IPS-15b (cell line): Measurements from ENCODE around the gene MEX3D.
"Not testable (repeated sequence)": the region's sequence is repeated elsewhere in the genome, so short reads cannot be mapped to it uniquely, and the experiment has no call there.

Source experiments
- H3K27me3 ChIP-seq: one replicate; pipeline ENCODE4 v1.6.1; 2013; ENCODE audit warnings: low read length; ENCODE audit not compliant: control insufficient read depth, insufficient read depth
- H3K36me3 ChIP-seq: one replicate; pipeline ENCODE4 v1.6.1; 2013; ENCODE audit warnings: low read length; ENCODE audit not compliant: control insufficient read depth, insufficient read depth
- H3K4me1 ChIP-seq: one replicate; pipeline ENCODE4 v1.6.1; 2013; ENCODE audit warnings: mild to moderate bottlenecking, low read length; ENCODE audit not compliant: control insufficient read depth, insufficient read depth
- H3K4me3 ChIP-seq: one replicate; pipeline ENCODE4 v1.5.1; 2013; ENCODE audit warnings: low read depth, low read length
- H3K9ac ChIP-seq: one replicate; pipeline ENCODE4 v1.6.1; 2013; ENCODE audit warnings: low read depth, mild to moderate bottlenecking, low read length
- H3K9me3 ChIP-seq: one replicate; pipeline ENCODE4 v1.6.1; 2013; ENCODE audit warnings: mild to moderate bottlenecking, low read length; ENCODE audit not compliant: control insufficient read depth, insufficient read depth

The MEX3D gene

GRCh38 chr19:1519802-1520201 is 48.3 kb downstream of the MEX3D start:
- peaks cover 18% of the 10 kb centered on the region for H3K27me3 ChIP-seq
- H3K4me3 ChIP-seq, H3K36me3 ChIP-seq, H3K9me3 ChIP-seq, H3K9ac ChIP-seq, H3K4me1 ChIP-seq: not testable (repeated sequence)

GRCh38 chr19:1518471-1518870 is 49.7 kb downstream of the MEX3D start:
- H3K9me3 ChIP-seq = no peaks in the 10 kb centered on the region
- H3K36me3 ChIP-seq = no peaks in the 10 kb centered on the region
- peaks cover 14% of the 10 kb centered on the region for H3K27me3 ChIP-seq
- no peak overlapping the region for H3K9ac ChIP-seq
- no peak overlapping the region for H3K4me3 ChIP-seq
- no peaks in the 10 kb centered on the region for H3K4me1 ChIP-seq

DNA sequence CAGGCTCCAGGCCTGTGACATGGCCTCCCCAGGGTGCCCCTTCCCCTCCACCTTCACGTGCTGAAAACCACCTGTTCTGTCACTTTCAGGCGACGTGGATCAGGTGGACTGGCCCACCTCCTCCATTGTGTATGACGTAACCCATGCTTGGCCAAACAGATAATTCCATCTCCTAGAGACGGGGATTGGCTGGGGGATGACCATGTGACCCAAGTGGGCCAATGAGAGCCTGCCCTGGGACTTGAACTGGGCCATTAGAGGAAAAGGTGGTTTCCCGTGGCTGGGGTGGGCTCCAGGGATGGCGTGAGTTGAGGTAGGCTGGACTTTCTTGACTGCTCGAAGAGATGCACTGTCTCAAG is 51.8 kb downstream of the MEX3D start:
- H3K4me1 ChIP-seq = peaks cover 2% of the 10 kb centered on the region
- no peak overlapping the region for H3K9ac ChIP-seq
- peaks cover 9% of the 10 kb centered on the region for H3K27me3 ChIP-seq
- H3K4me3 ChIP-seq = no peak overlapping the region
- H3K36me3 ChIP-seq = no peaks in the 10 kb centered on the region
- H3K9me3 ChIP-seq = no peaks in the 10 kb centered on the region

DNA sequence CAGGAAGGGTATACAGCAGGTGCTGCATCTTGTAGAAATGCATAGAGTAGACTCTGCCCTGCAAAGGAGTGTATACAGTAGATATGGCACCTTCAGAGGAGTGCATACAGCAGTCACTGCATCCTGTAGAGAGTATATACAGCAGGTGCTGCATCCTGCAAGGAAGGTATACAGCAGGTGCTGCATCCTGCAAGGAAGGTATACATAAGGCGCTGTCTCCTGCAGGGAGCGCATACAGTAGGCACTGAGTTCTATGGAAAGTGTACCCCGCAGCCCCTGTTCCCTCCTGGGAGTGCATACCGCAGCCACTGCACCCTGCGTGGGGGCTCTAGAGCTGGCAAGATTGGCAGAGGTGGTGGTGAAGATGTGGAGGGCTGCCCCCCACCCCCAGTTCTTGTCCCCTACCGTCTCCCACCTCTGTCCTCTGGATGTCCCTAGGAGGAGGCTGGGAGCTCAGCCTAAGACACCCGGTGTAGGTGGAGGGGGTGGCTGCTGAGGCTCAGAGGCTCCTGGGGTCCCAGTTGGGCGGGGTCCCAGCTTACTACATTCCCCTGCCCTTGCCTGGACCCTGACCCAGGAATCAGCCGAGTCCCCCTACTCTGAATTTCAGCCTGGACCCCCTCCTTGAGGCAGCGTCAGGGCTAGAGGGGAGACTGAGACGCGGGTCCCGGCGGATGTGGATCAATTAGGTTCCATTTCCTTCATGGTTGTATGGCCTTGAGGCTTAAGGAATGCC is 53.0 kb downstream of the MEX3D start:
- no peak overlapping the region for H3K4me3 ChIP-seq
- no peaks in the 10 kb centered on the region for H3K9me3 ChIP-seq
- H3K9ac ChIP-seq = no peak overlapping the region
- peaks cover 2% of the 10 kb centered on the region for H3K4me1 ChIP-seq
- peaks cover 10% of the 10 kb centered on the region for H3K27me3 ChIP-seq
- H3K36me3 ChIP-seq = no peaks in the 10 kb centered on the region

GRCh38 chr19:1514295-1514661 is 53.8 kb downstream of the MEX3D start:
- H3K9me3 ChIP-seq = no peaks in the 10 kb centered on the region
- peaks cover 14% of the 10 kb centered on the region for H3K27me3 ChIP-seq
- H3K4me3 ChIP-seq = no peak overlapping the region
- H3K9ac ChIP-seq = no peak overlapping the region
- no peaks in the 10 kb centered on the region for H3K36me3 ChIP-seq
- H3K4me1 ChIP-seq = peaks cover 2% of the 10 kb centered on the region

GRCh38 chr19:1513499-1514294 is 54.4 kb downstream of the MEX3D start:
- H3K4me3 ChIP-seq = peak overlapping the region; percentile 26
- H3K36me3 ChIP-seq = no peaks in the 10 kb centered on the region
- H3K9me3 ChIP-seq = no peaks in the 10 kb centered on the region
- peaks cover 14% of the 10 kb centered on the region for H3K27me3 ChIP-seq
- peaks cover 2% of the 10 kb centered on the region for H3K4me1 ChIP-seq
- H3K9ac ChIP-seq = no peak overlapping the region

DNA sequence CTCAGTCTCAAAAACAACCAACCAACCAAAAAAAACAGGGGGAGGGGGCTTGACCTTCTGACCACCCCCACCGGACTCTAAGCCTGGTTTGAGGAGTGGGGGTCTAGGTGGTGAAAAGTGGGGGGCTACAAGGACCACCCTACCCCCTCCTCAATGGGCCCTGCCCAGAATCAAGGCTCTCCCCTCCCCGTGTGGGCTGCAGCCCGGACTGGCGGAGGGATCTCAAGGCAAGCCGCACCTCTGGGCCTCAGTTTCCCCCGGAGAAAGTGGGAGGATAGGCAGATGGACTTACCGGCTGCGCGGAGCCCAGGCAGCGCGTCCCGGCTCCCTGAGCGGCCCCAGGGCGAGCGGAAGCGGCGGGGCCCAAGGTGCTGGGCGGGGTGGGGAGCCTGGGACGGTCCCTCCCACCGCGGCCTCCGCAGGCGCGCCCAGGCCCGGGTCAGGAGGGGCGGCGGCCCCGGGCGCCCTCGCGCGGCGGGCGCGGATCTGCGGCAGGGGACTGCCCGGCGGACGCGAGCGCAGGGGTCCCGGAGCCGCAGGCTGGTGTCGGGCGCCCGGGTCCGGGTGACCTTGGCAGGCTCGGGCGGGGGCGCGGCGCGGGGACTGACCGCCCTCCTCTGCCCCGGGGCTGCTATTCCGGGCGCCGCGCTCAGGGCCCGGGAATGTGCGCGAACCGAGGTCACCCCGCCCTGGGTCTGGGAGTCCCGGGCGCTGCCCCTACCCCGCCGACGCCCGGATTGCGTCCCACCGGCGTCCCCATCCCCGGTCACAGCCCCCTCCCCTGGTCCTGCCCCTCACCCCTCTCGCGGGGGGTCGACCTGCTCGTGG is 55.2 kb downstream of the MEX3D start, which contains the start of gene ADAMTSL5:
Gene ADAMTSL5 (minus strand): TSS at position 349 of the 828 bp plus-strand sequence. CDS start 2,076 bp downstream, outside the sequence.
- no peak within 1 kb of the TSS for H3K9ac ChIP-seq
- H3K4me3 ChIP-seq = peak within 1 kb of the TSS; percentile 35
- no peaks in the 10 kb centered on the region for H3K9me3 ChIP-seq
- H3K36me3 ChIP-seq = no peaks in the 10 kb centered on the region
- H3K27me3 ChIP-seq = peaks cover 14% of the 10 kb centered on the region
- peaks cover 2% of the 10 kb centered on the region for H3K4me1 ChIP-seq

DNA sequence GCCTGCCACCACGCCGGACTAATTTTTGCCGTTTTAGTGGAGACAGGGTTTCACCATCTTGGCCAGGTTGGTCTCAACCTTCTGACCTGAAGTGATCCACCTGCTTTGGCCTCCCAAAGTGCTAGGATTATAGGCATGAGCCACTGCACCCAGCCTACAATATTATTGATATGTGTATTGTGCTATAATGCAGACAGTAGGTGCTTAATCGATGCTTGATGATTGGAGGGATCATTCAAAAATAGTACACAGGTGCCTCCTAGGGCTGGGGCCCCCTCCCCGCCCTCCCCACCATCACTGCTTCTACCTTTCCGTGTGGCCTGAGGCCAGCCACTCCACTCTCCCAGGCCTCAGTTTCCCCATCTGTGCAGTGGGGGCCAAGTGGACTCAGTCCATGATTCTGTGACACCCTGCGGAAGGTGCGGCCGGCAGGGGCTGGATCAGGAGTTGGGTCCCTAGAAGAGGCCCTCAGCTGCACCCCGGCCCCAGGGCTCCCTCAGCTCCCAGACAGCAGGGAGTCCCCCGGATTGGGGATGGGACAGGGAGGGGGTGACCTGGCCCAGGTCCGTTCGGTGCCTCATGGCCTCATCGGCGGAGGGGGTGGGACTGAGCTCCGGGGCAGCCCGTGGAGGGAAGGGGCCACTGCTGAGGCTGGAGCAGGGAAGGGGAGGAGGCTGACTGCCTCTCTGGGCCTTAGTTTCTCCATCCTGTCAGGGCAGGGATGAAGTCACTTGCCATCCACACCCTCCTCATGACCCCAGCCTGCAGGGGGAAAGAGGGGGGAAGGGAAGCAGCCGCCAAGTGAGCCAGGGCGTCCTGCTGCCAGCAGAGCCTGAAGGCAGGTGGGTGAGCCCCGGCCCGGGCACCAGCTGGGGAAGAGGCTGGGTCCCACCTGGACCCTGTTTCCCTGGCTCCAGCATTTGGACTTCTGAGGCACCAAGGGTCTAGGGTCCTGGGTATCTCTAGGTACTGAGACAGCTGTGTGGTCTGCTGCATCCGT is 56.5 kb downstream of the MEX3D start:
- H3K36me3 ChIP-seq = no peaks in the 10 kb centered on the region
- no peaks in the 10 kb centered on the region for H3K9me3 ChIP-seq
- H3K9ac ChIP-seq = no peak overlapping the region
- peaks cover 2% of the 10 kb centered on the region for H3K4me1 ChIP-seq
- H3K4me3 ChIP-seq = no peak overlapping the region
- H3K27me3 ChIP-seq = peaks cover 14% of the 10 kb centered on the region

DNA sequence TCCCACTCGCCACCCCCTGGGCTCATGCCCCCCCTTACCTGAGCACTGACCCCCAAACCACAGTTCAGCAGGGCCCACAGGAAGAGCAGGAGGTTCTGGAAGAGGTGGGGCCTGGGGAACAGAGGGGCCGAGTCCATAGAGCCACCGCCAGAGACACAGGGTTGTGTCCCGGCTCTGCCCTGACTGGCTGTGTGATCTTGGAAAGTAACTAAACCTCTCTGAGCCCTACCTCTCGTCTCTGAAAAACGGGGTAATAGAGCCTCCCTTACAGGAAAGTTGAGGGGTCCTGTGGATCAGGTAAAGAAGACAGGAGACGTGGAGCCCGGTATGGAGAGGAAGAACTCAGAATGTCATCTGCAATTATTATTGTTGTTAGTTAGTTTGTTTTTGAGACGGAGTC is 57.3 kb downstream of the MEX3D start:
- peaks cover 2% of the 10 kb centered on the region for H3K4me1 ChIP-seq
- H3K9me3 ChIP-seq = no peaks in the 10 kb centered on the region
- H3K9ac ChIP-seq = no peak overlapping the region
- H3K27me3 ChIP-seq = peaks cover 14% of the 10 kb centered on the region
- peak overlapping the region; percentile 18 for H3K4me3 ChIP-seq
- H3K36me3 ChIP-seq = no peaks in the 10 kb centered on the region

- Histone ChIP-seq H3K9ac (no peak overlapping the region), H3K9me3 (no peaks in the 10 kb centered on the region), H3K4me1 (peaks cover 2% of the 10 kb centered on the region), H3K36me3 (no peaks in the 10 kb centered on the region), H3K27me3 (peaks cover 14% of the 10 kb centered on the region), H3K4me3 (peak overlapping the region; percentile 18)
Observed at GRCh38 chr19:1510442-1510806, 57.7 kb downstream of the MEX3D start.
